Stomach (tissue), 9 donors: ENCODE results near the gene TCF3. TPM values are rescaled to one million over a fixed set of nuclear protein-coding genes. Genes with fewer than 3 reads are reported as not detected.

Experiments used
- DNase-seq, 2 donors: peaks; one replicate each; pipeline versions ENCODE4 v3.0.0 to v3.0.0-alpha.2; 2013 to 2019
- H3K27ac ChIP-seq, 5 donors: fragments of 200-600 bp in 4 of 5; sonication (generic) in 4 of 5; one replicate each; pipeline ENCODE4 v1.5.1; 2013 to 2019; ENCODE audit warnings: mild to moderate bottlenecking in 1 of 5, moderate library complexity in 1 of 5
- H3K27me3 ChIP-seq, 3 donors: fragments of 200-600 bp; sonication (generic); one replicate each; pipeline ENCODE4 v1.5.1; 2017 to 2019; ENCODE audit warnings: mixed run types in 1 of 3
- H3K36me3 ChIP-seq, 4 donors: fragments of 200-600 bp; sonication (generic); 1 replicate in 3 of 4; 2 replicates in 1 of 4; pipeline ENCODE4 v1.5.1; 2016 to 2019
- H3K4me1 ChIP-seq, 4 donors: fragments of 200-600 bp; sonication (generic); one replicate each; pipeline ENCODE4 v1.5.1; 2016 to 2019
- H3K4me3 ChIP-seq, 4 donors: fragments of 200-600 bp; sonication (generic) in 3 of 4; one replicate each; pipeline ENCODE4 v1.5.1; 2016 to 2019; ENCODE audit warnings: mild to moderate bottlenecking in 1 of 4
- H3K9me3 ChIP-seq, 4 donors: fragments of 200-600 bp; sonication (generic); one replicate each; pipeline ENCODE4 v1.5.1; 2016 to 2019
- EP300 ChIP-seq: sonication (generic); formaldehyde crosslinking; IDR thresholded peaks from one replicate; pipeline ENCODE4 v1.6.1; 2017; ENCODE audit warnings: antibody characterized with exemption
- POLR2A ChIP-seq, 4 donors: fragments of 450-650 bp; IDR thresholded peaks; one replicate each; pipeline ENCODE4 v1.6.1; 2016; ENCODE audit warnings: antibody characterized with exemption in 4 of 4, control low read depth in 2 of 4, mild to moderate bottlenecking in 1 of 4, moderate library complexity in 1 of 4
- POLR2AphosphoS5 ChIP-seq, 3 donors: sonication (generic); formaldehyde crosslinking; IDR thresholded peaks; one replicate each; pipeline ENCODE4 v1.6.1; 2016; ENCODE audit warnings: antibody characterized with exemption in 3 of 3
- WGBS, 5 donors: extraction: QIAGEN DNeasy Blood & Tissue Kit in 3 of 5; methylation state at CpG; one replicate each; pipeline versions ENCODE4 v1.1.5 to v1.1.7; 2013 to 2018; 5-methylcytosine and 5-hydroxymethylcytosine counted together
- intact Hi-C: fragments of 100-400 bp; cut with DNase I; formaldehyde crosslinking; loops from one replicate; pipeline ENCODE4 v1.15.1; 2023; ENCODE audit warnings: low total_unique reads
- polyA plus RNA-seq, 3 donors: library from polyadenylated mRNA; stranded (reverse); fragments of 200-250 nt; gene quantifications; one replicate each; pipeline ENCODE4 v1.2.3, GENCODE V29; 2013
- total RNA-seq, 5 donors: library from RNA; depleted of rRNA; stranded (reverse); fragments of >200 nt; gene quantifications; one replicate each; pipeline versions ENCODE4 v1.1.0 to v1.2.3, GENCODE V29; 2014 to 2016
- TF ChIP-seq, protein P1 (sequence below), 7 experiments: fragments of 450-650 bp in 4 of 7; fragments of 200-600 bp in 3 of 7; sonication (generic) in 3 of 7; IDR thresholded peaks; one replicate each; pipeline ENCODE4 v1.5.1; 2016 to 2019; ENCODE audit warnings: antibody characterized with exemption in 7 of 7, control low read depth in 2 of 7, mild to moderate bottlenecking in 1 of 7
- donor health status: healthy with polysubstance abuse.
- donor health status: Bipolar disorder and iron deficiency.
- donor health status: healthy.

TCF3 gene
- total and polyA plus RNA-seq, 8 donors: 12.8 to 90.2 (median 34.1) TPM

DNA sequence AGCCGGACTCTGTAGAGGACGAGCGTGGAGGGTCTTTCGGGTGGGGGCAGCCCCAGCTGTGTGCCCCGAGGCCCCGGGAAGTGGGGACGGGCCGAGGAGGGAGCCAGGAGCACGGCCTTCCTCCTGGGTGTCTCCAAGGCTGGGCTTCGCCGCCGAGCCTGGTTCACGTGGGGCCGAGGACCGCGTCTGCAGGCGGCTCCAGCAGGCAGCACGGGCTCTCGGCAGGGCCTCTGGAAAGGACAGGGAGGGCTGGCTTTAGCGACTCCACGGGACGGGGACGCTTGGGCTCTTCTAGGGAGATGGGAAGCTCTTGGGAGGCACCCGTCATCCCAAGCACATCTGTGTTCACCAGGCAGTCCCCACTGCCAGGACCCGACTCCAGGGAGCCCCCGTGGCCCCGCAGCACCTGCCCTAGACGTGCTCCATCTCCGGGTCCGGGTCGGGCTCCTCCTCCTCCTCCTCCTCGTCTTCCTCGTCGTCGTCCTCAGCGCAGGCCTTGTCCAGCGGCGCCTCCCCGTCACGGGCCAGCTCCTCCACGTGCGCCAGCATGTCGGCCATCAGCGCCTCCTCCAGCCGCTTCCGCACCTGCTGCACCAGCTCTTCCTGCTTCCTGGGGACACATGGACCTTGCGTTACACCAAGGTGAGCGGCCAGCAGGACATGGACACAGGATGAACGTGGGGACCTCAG is 74.3 kb downstream of the TCF3 start:
- Histone ChIP-seq H3K36me3 (peaks cover 48 to 72% (median 70%) of the 10 kb centered on the region in 4 donors), H3K27me3 (no peaks in the 10 kb centered on the region), H3K4me1 (no peaks in the 10 kb centered on the region), H3K27ac (no peak overlapping the region), H3K4me3 (no peak overlapping the region), H3K9me3 (no peaks in the 10 kb centered on the region)
- intact Hi-C loops: no loop called here
- TF ChIP-seq EP300: no peak
- TF ChIP-seq, protein P1, sequence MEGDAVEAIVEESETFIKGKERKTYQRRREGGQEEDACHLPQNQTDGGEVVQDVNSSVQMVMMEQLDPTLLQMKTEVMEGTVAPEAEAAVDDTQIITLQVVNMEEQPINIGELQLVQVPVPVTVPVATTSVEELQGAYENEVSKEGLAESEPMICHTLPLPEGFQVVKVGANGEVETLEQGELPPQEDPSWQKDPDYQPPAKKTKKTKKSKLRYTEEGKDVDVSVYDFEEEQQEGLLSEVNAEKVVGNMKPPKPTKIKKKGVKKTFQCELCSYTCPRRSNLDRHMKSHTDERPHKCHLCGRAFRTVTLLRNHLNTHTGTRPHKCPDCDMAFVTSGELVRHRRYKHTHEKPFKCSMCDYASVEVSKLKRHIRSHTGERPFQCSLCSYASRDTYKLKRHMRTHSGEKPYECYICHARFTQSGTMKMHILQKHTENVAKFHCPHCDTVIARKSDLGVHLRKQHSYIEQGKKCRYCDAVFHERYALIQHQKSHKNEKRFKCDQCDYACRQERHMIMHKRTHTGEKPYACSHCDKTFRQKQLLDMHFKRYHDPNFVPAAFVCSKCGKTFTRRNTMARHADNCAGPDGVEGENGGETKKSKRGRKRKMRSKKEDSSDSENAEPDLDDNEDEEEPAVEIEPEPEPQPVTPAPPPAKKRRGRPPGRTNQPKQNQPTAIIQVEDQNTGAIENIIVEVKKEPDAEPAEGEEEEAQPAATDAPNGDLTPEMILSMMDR (IDR thresholded peaks at IDR 0.05): no peak
- no peak for DNase-seq
- WGBS, 5 donors: 84 to 89% (median 88%) methylated on average over 41 to 49 of the region's 49 CpGs

DNA sequence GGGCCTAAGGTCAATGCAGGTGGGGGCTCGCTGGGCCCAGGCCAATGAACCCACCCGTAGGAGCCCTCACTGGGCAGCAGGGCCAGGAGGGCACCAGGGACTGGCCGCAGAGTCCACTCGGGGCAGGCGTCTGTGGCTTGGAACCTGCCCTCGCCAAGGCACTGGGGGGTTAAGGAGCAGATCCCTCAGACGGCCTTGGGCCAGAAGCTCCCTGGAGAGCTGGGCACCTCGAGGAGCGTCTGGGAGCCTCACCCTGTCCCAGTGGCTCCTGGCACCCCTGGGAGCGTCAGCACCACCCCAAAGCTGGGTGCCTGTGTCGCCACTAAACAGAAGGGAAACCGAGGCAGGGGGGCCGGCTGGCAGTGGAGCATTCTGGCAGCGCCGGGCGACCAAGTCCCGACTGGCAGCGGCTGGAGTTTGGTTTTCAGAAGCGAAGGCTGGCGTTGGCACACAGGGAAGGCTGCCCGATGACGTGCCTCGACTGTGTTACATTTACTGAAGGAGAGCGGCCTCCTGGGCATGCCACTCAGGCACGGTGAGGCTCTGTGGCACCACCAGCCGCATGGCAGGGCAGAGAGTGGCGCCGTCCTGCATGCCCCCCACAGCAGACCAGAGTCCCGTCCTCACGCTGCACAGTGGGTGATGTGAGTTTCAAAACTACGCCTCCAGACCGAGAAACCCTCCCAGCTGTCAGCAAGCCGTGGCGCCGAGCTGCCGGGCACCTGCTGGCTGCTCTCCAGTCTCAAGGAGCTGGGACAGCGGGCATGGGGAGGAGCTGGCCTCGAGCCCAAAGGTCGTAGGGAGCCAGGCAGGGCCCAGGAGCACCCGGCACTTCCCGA is 75.1 kb downstream of the TCF3 start:
- intact Hi-C loops: no loop called here
- 77 to 82% (median 80%) methylated on average over 28 to 41 of the region's 41 CpGs for WGBS, 5 donors
- H3K9me3 ChIP-seq: no peaks in the 10 kb centered on the region

DNA sequence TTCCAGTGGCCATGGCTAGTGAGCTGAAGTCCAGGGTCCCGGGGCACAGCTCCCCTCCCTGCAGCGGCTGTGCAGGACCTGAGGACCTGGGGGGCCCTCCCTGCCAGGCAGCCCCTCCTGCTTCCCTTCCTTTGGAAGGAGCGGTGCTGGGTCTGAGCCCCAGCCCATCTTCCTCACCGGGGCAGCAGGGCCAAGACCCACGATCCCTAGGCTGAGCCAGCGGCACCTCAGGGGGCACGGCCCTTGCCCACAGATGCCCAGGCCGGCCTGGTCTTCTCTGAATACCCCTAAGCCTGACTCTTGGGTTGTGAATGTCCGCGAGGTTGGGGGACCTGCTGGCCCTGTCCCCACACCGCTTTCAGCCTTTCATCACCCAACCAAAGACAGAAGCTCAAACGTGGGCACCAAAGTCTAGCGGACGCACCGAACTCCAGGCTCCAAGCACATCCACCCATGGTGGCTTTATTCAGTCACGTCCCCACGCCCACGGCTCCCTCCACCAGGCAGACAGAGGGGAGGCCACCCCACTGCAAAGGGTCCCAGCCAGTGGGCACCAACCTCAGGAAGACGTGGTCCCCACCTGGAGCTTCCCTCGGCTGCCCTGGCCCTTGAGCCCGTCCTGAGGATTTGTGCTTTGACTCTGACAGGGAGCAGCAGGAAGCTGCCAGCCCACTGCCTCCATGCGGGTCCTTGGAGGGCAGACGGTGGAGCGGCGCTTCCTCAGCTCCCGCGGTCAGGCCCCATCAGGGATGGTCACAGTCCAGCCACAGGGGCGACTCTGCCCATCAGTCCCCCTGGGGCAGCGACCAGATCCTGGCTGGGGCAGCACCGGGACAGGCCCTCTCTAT is 75.9 kb downstream of the TCF3 start:
- H3K36me3 ChIP-seq: peaks cover 36 to 56% (median 54%) of the 10 kb centered on the region in 4 donors
- intact Hi-C loops: no loop called here
- WGBS, 5 donors: 86 to 92% (median 88%) methylated on average over 8 to 30 of the region's 30 CpGs
- H3K4me3 ChIP-seq: no peak overlapping the region
- no peak for DNase-seq
- no peak for TF ChIP-seq POLR2A (IDR thresholded peaks at IDR 0.05)
- TF ChIP-seq, protein P1 (IDR thresholded peaks at IDR 0.05): no peak
- TF ChIP-seq POLR2AphosphoS5 (IDR thresholded peaks at IDR 0.05): no peak
- no peak for TF ChIP-seq EP300
- no peaks in the 10 kb centered on the region for H3K9me3 ChIP-seq
- no peaks in the 10 kb centered on the region for H3K4me1 ChIP-seq
- H3K27ac ChIP-seq: peak overlapping the region in 1 of 5 donors; percentile 9
- H3K27me3 ChIP-seq: no peaks in the 10 kb centered on the region

More for the DNA sequence above, 75.1 kb downstream of the TCF3 start:
- Histone ChIP-seq H3K4me3 (no peak overlapping the region), H3K36me3 (peaks cover 43 to 64% (median 62%) of the 10 kb centered on the region in 4 donors), H3K4me1 (no peaks in the 10 kb centered on the region), H3K27me3 (no peaks in the 10 kb centered on the region), H3K27ac (peak overlapping the region in 1 of 5 donors; percentile 9)
- TF ChIP-seq POLR2AphosphoS5 (IDR thresholded peaks at IDR 0.05) (no peak), POLR2A (IDR thresholded peaks at IDR 0.05) (no peak), EP300 (no peak)
- TF ChIP-seq, protein P1 (IDR thresholded peaks at IDR 0.05): no peak
- DNase-seq: no peak
